Fibroblast of mammary gland (primary cell): ENCODE data around the gene TGM5.
A peak's percentile ranks its signal among the peaks of the same experiment; 100 is the strongest.

Experiments
- DNase-seq: peaks from one replicate; pipeline ENCODE4 v3.0.0-alpha.2; 2010; ENCODE audit warnings: low read depth
- H3K4me3 ChIP-seq: 2 replicates; pipeline ENCODE4 v1.5.1; 2011; ENCODE audit warnings: low read depth, mild to moderate bottlenecking, low read length, moderate library complexity; ENCODE audit not compliant: control insufficient read depth
- CTCF ChIP-seq: conservative IDR thresholded peaks from 2 replicates; pipeline ENCODE4 v1.5.1; 2011; ENCODE audit warnings: low read depth, low read length, inconsistent platforms; ENCODE audit not compliant: control insufficient read depth, insufficient read depth

TGM5 gene

GRCh38 chr15:43196760-43197548 is 69.8 kb downstream of the TGM5 start:
- no peak for TF ChIP-seq CTCF
- no peak overlapping the region for H3K4me3 ChIP-seq
- no peak for DNase-seq

- no peak for DNase-seq
- H3K4me3 ChIP-seq, result no peak overlapping the region
- TF ChIP-seq CTCF, result no peak
These were observed 71.9 kb downstream of the TGM5 start for GRCh38 chr15:43194795-43195194.

- no peak overlapping the region for H3K4me3 ChIP-seq
- no peak for TF ChIP-seq CTCF
- DNase-seq, result no peak
These were observed 73.0 kb downstream of the TGM5 start for GRCh38 chr15:43193710-43194109.

GRCh38 chr15:43190178-43190577 is 76.5 kb downstream of the TGM5 start:
- TF ChIP-seq CTCF, result no peak
- no peak for DNase-seq
- no peak overlapping the region for H3K4me3 ChIP-seq

GRCh38 chr15:43189296-43189695 is 77.4 kb downstream of the TGM5 start:
- no peak overlapping the region for H3K4me3 ChIP-seq
- TF ChIP-seq CTCF, result no peak
- no peak for DNase-seq

- no peak overlapping the region for H3K4me3 ChIP-seq
- peak; percentile 70 for DNase-seq
These were observed 79.1 kb downstream of the TGM5 start for GRCh38 chr15:43187544-43188155.

More at GRCh38 chr15:43187544-43188155, 79.1 kb downstream of the TGM5 start:
- TF ChIP-seq CTCF, result peak; percentile 76
